ENCODE results near the gene KLHL10. TPM values are rescaled to one million over a fixed set of nuclear protein-coding genes. Genes with fewer than 3 reads are reported as not detected.

The KLHL10 gene
- total and polyA plus RNA-seq, 2 of the 13 experiments (the other 11 are each of a cell fraction or from before 2014, with no cell fraction given): 0.04 to 0.08 TPM

GRCh38 chr17:41891135-41892020 lies 53.8 kb downstream of the KLHL10 start (continued):
- TF ChIP-seq ZNF460 (CRISPR knock-in tag; IDR thresholded peaks at IDR 0.05; ENCODE audit: borderline replicate concordance) (peak; percentile 46; the same call in 1 of the 2 replicates), HIVEP1 (CRISPR knock-in tag; IDR thresholded peaks at IDR 0.05) (no peak), NR2F2 (IDR thresholded peaks at IDR 0.05; ENCODE audit: borderline replicate concordance, low read depth) (0 out of 2 replicates have a peak, but pooled peaks have one; percentile 47), HDAC2 (CRISPR knock-in tag; IDR thresholded peaks at IDR 0.05) (peak; percentile 11; the same call in 1 of the 2 replicates), ERF (CRISPR knock-in tag; IDR thresholded peaks at IDR 0.05) (no peak), RXRB (CRISPR knock-in tag; IDR thresholded peaks at IDR 0.05; ENCODE audit: borderline replicate concordance) (peak; percentile 13; the same call in 1 of the 2 replicates), FOXP1 (IDR thresholded peaks at IDR 0.05) (no peak), FOXP1 (CRISPR knock-in tag; IDR thresholded peaks at IDR 0.05) (peak; percentile 61; the same call in 1 of the 2 replicates), KDM1A (CRISPR knock-in tag; IDR thresholded peaks at IDR 0.05) (no peak), ZNF703 (CRISPR knock-in tag; IDR thresholded peaks at IDR 0.05; ENCODE audit: borderline replicate concordance) (no peak), ZNF501 (CRISPR knock-in tag; IDR thresholded peaks at IDR 0.05) (peak; percentile 18; the same call in 1 of the 2 replicates), ZNF83 (CRISPR knock-in tag; IDR thresholded peaks at IDR 0.05; ENCODE audit: borderline replicate concordance) (no peak), ESRRA (CRISPR knock-in tag; IDR thresholded peaks at IDR 0.05; ENCODE audit: low read depth) (no peak), IRF2 (CRISPR knock-in tag; IDR thresholded peaks at IDR 0.05) (no peak), DZIP1 (CRISPR knock-in tag; IDR thresholded peaks at IDR 0.05) (no peak), SALL1 (CRISPR knock-in tag; IDR thresholded peaks at IDR 0.05) (peak; percentile 41; the same call in 1 of the 2 replicates), PRDM4 (CRISPR knock-in tag; IDR thresholded peaks at IDR 0.05; ENCODE audit: borderline replicate concordance) (no peak), ZFY (CRISPR knock-in tag; IDR thresholded peaks at IDR 0.05) (0 out of 2 replicates have a peak, but pooled peaks have one; percentile 15), ZNF605 (CRISPR knock-in tag; IDR thresholded peaks at IDR 0.05) (no peak), ZNF33B (CRISPR knock-in tag; IDR thresholded peaks at IDR 0.05) (no peak), CENPX (CRISPR knock-in tag; IDR thresholded peaks at IDR 0.05) (no peak), ZNF619 (CRISPR knock-in tag; IDR thresholded peaks at IDR 0.05) (no peak), NFYC (CRISPR knock-in tag; IDR thresholded peaks at IDR 0.05) (no peak), CREM (IDR thresholded peaks at IDR 0.05) (0 out of 2 replicates have a peak, but pooled peaks have one; percentile 11), CREM (CRISPR knock-in tag; IDR thresholded peaks at IDR 0.05) (no peak), NR2C2 (CRISPR knock-in tag; IDR thresholded peaks at IDR 0.05; ENCODE audit: borderline replicate concordance) (peak; percentile 38; the same call in 1 of the 2 replicates), FOSL1 (CRISPR knock-in tag; IDR thresholded peaks at IDR 0.05; ENCODE audit: borderline replicate concordance) (0 out of 2 replicates have a peak, but pooled peaks have one; percentile 13)
